Glomerular endothelial cell (primary cell): ENCODE data around the gene EPS8L1. TPM values are rescaled to one million over a fixed set of nuclear protein-coding genes. Genes with fewer than 3 reads are reported as not detected.

Experiments
- DNase-seq: peaks from one replicate; pipeline ENCODE4 v3.0.0-alpha.2; 2011; ENCODE audit warnings: low read depth, low spot score; ENCODE audit errors: extremely low read depth
- total RNA-seq: library from RNA; depleted of rRNA; stranded (reverse); fragments of >200 nt; gene quantifications from 2 replicates; pipeline ENCODE4 v1.2.3, GENCODE V29; 2015

The EPS8L1 gene
- total RNA-seq, 1 donor from 2014 or later, result 10.6 TPM

DNA sequence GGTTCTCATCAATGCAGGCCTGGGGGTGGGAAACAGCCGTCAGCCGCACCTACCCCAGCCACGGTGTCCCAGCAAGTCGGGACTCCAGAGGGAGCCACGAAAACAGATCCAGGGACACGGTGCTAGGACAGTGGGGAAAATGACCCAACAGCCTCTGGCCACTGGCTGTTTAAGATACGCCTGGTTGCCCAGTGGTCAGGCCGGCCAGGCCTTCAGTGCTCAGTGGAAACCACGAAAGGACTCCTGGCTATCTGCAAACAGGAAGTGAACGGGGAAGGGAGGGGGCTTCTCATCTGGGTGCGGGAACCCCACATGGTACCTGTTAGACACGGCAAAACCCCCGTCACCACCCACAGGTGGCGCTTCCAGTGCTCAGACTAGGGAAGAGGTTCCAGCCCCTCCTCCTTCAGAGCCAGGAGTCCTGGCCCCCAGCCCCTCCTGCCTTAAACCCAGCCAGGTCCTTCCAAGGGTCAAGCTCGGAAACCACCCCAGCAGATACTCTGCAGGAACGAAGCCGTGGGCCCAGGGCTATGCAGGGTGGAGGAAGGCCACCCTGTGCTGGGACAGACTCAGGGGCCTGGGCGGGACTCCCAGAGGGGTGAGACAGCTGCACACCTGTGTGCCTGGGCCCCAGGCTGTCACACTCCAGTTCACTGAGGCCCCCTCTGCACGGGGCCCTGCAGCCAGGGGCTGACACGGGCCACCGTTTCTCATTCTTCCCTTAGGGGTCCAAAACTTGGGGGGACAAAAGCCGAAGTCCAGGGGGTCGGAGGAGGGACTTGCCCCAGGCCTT lies 37.3 kb downstream of the EPS8L1 start:
- no peak for DNase-seq

DNA sequence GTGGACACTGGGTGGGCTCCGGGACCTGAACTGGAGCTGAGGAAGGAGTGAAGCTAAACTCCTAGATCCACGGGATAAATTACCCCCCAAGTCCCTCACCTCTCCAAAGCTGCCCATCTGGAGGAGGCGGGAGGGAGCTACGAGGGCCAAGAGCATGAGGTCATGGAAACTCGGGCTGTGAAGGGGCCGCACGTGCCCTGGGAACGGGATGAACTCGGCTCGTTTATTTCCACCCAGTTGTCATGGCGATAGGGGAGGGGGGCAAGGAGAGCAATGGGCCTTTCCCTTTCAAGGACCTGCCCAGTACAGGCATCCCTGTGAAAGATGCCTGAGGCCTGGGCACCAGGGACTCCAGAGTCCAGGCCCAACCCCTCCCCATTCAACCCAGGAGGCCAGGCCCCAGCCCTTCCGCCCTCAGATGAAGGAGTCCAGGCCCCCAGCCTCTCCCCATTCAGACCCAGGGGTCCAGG lies 37.9 kb downstream of the EPS8L1 start:
- no peak for DNase-seq

DNA sequence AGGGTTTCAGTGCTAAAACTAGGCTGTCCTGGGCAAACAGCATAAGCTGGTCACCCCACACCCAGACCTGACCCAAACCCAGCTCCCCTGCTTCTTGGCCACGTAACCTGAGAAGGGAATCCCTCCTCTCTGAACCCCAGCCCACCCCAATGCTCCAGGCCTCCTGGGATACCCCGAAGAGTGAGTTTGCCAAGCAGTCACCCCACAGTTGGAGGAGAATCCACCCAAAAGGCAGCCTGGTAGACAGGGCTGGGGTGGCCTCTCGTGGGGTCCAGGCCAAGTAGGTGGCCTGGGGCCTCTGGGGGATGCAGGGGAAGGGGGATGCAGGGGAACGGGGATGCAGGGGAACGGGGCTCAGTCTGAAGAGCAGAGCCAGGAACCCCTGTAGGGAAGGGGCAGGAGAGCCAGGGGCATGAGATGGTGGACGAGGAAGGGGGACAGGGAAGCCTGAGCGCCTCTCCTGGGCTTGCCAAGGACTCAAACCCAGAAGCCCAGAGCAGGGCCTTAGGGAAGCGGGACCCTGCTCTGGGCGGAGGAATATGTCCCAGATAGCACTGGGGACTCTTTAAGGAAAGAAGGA lies 39.0 kb downstream of the EPS8L1 start:
- DNase-seq, result no peak

DNA sequence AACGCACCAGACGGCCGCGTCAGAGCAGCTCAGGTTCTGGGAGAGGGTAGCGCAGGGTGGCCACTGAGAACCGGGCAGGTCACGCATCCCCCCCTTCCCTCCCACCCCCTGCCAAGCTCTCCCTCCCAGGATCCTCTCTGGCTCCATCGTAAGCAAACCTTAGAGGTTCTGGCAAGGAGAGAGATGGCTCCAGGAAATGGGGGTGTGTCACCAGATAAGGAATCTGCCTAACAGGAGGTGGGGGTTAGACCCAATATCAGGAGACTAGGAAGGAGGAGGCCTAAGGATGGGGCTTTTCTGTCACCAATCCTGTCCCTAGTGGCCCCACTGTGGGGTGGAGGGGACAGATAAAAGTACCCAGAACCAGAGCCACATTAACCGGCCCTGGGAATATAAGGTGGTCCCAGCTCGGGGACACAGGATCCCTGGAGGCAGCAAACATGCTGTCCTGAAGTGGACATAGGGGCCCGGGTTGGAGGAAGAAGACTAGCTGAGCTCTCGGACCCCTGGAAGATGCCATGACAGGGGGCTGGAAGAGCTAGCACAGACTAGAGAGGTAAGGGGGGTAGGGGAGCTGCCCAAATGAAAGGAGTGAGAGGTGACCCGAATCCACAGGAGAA lies 39.9 kb downstream of the EPS8L1 start:
- DNase-seq, result no peak

GRCh38 chr19:55116232-55116858 lies 40.7 kb downstream of the EPS8L1 start:
- DNase-seq, result no peak

DNA sequence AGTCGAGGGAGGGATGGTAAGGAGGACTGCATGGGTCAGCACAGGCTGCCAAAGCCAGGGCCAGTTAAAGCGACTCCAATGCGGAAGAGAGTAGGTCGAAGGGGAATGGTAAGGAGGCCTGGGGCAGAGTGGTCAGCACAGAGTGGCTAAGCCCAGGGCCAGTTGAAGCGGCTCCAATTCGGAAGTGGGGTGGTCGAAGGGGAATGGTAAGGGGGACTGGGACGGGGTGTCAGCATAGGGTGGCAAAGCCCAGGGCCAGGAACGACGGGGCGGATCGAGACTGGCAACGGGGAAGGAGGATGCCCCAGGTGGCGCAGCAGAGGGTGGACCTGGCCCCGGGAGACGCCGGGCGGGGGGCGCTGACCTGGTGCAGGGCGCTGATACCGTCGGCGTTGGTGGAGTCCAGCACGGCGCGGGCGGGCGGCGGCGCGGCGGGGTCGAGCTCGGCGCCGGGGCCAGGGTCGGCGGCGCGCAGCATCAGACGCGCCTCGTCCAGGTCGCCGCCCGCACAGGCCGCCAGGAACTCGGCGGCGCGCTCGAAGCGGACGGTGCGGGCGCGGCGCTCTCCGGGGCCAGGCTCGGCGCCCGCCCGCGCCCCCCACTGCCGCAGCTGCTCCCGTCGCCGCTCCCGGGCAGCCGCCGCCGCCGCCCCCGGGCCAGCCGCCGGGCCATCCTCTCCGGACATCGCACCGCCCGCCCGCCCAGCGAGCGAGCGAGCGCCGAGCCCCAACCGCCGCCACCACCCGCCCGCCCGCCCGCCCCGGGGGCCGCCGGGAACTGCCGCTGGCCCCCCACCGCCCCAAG lies 41.4 kb downstream of the EPS8L1 start, which contains the start of gene PPP1R12C:
Gene PPP1R12C, minus strand, starts transcription at position 779 of the 804 bp plus-strand sequence. Its CDS starts 94 bp downstream, at position 685.
- DNase-seq, result no peak

DNA sequence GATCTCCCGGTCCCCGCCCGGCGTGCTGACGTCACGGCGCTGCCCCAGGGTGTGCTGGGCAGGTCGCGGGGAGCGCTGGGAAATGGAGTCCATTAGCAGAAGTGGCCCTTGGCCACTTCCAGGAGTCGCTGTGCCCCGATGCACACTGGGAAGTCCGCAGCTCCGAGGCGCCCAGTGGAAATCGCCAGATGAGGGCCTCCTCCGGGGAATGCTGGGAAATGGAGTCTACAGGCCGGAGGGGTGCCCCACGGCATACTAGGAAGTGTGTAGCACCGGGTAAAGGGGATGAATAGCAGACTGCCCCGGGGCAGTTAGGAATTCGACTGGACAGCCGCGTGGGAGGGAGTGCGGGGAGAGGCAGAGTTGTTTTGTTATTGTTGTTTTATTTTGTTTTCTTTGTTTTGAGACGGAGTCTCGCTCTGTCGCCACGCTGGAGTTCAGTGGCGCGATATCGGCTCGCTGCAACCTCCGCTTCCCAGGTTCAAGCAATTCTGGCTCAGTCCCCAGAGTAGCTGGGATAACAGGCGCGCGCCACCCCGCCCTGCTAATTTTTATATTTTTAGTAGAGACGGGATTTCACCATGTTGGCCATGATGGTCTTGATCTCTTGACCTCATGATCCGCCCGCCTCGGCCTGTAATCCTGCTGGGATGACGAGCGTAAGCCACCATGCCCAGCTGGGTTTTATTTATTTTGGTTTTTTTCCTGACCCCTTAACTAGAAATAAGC lies 42.2 kb downstream of the EPS8L1 start:
- peak; percentile 73 for DNase-seq

- DNase-seq, result no peak
Measured at GRCh38 chr19:55118401-55118991, 42.8 kb downstream of the EPS8L1 start.

- no peak for DNase-seq
Measured at GRCh38 chr19:55119053-55119452, 43.4 kb downstream of the EPS8L1 start.

- no peak for DNase-seq
Measured at GRCh38 chr19:55131421-55131820, 55.8 kb downstream of the EPS8L1 start.

GRCh38 chr19:55132453-55133129 lies 56.9 kb downstream of the EPS8L1 start:
- DNase-seq, result no peak

DNA sequence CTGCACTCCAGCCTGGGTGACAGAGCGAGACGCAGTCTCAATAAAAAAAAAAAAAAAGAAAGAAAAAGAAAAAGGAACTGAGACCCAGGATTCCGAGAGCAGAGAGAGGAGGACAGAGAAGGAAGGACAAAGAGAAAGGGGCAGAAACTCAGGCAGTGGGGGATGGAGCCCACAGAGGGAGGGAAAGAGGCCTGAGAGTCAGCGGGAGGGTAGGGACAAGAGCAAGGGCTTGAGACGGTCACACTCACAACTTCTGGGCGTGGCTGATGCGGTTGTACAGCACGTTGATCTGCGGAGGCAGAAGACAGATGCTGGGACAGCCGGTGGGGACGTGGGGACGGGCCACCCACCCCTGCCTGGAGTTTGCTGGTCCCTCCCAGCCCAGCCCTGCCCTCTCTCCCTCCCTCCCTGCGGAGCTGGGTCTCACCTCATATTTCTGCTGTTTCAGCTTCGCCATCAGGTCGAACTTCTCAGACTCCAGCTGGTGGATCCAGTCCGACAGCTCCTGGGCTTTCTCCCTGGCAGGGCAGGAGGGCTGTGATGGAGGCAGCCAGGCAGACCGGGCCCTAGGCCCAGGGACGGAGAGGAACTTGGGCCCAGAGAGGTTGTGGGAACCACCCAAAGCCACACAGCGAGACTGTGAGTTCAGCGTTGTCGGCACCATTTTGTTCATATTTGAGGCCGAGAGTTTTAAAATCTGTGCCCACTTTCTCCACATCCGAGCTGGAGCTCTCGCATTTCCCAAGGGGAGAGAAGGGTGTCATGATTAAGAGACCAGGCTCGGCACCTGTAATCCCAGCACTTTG lies 58.2 kb downstream of the EPS8L1 start:
- DNase-seq, result no peak

GRCh38 chr19:55134736-55135135 lies 59.1 kb downstream of the EPS8L1 start:
- no peak for DNase-seq

DNA sequence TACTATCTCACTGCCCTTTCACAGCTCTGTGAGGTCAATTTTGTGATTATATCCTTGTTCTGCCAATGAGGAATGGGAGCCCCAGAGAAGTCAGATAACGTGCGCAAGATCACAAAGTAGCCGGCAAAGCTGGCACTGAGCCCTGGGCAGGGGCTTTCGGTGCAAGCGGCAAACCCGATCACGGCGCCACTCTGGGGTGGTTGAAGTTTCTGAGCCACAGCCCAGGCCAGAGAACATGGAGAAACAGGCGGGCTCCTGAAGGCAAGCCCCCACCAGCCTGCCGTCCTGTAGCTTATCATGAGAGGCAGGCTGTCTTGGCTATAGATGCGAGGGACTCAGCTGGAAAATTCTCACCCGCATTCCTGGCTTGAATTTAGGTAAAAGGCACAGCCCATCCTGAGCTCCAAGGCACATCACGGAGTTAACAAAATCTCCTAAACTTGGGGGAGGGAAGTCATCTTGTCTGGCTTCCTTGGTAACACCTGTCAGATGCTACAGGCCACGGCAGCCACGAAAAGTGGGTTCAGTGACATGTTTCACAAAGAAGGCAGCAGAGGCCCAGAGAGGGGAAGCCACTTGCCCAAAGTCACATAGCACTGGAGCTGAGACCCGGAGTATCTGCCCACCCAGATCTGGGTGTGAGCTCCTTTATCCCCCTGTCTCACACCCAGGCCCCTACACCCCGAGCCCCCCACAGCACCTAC lies 60.9 kb downstream of the EPS8L1 start:
- DNase-seq, result no peak
